Transverse colon (tissue), 4 donors: ENCODE results near the gene TSHZ3. TPM values are rescaled to one million over a fixed set of nuclear protein-coding genes. Genes with fewer than 3 reads are reported as not detected.
A peak's percentile ranks its signal among the peaks of the same experiment; 100 is the strongest.

Experiments used
- DNase-seq: peaks from one replicate; pipeline ENCODE4 v3.0.0-alpha.2; 2019
- H3K27ac ChIP-seq, 4 donors: fragments of 200-600 bp; sonication (generic); 2 replicates each; pipeline ENCODE4 v1.5.1; 2016 to 2018; ENCODE audit warnings: inconsistent platforms in 4 of 4
- H3K27me3 ChIP-seq: fragments of 200-600 bp; sonication (generic); 2 replicates; pipeline ENCODE4 v1.5.1; 2017; ENCODE audit warnings: inconsistent platforms
- H3K36me3 ChIP-seq, 4 donors: fragments of 200-600 bp; sonication (generic); 2 replicates each; pipeline ENCODE4 v1.5.1; 2017 to 2019; ENCODE audit warnings: inconsistent platforms in 4 of 4
- H3K4me1 ChIP-seq, 4 donors: fragments of 200-600 bp; sonication (generic); 2 replicates each; pipeline ENCODE4 v1.5.1; 2017 to 2020; ENCODE audit warnings: inconsistent platforms in 4 of 4
- H3K4me3 ChIP-seq, 4 donors: fragments of 200-600 bp; sonication (generic); 1 replicate in 1 of 4; 2 replicates in 3 of 4; pipeline versions ENCODE4 v1.5.1 to v1.6.1; 2017 to 2019; ENCODE audit warnings: inconsistent platforms in 4 of 4
- H3K9me3 ChIP-seq, 2 donors: fragments of 200-600 bp; sonication (generic); 2 replicates each; pipeline ENCODE4 v1.5.1; 2017 to 2019; ENCODE audit warnings: inconsistent platforms in 2 of 2
- CTCF ChIP-seq, 5 experiments: fragments of 200-600 bp in 3 of 5; fragments of 450-650 bp in 2 of 5; sonication (generic) in 3 of 5; IDR thresholded peaks; 1 replicate in 2 of 5; 2 replicates in 3 of 5; pipeline ENCODE4 v1.5.1; 2016 to 2017; ENCODE audit warnings: antibody characterized with exemption in 5 of 5, inconsistent platforms in 3 of 5, mild to moderate bottlenecking in 2 of 5, moderate library complexity in 1 of 5
- EP300 ChIP-seq: sonication (generic); formaldehyde crosslinking; IDR thresholded peaks from one replicate; pipeline ENCODE4 v1.6.1; 2017; ENCODE audit warnings: antibody characterized with exemption, low read depth
- POLR2A ChIP-seq: fragments of 450-650 bp; IDR thresholded peaks from one replicate; pipeline ENCODE4 v1.6.1; 2016; ENCODE audit warnings: antibody characterized with exemption, mild to moderate bottlenecking, moderate library complexity
- POLR2AphosphoS5 ChIP-seq, 3 donors: sonication (generic); formaldehyde crosslinking; IDR thresholded peaks; one replicate each; pipeline ENCODE4 v1.6.1; 2016; ENCODE audit warnings: antibody characterized with exemption in 3 of 3
- WGBS, 2 donors: methylation state at CpG; one replicate each; pipeline ENCODE4 v1.1.5; 2018; ENCODE audit warnings: low coverage in 1 of 2; 5-methylcytosine and 5-hydroxymethylcytosine counted together
- in situ Hi-C, 4 donors: fragments of 200-750 bp; cut with MboI; loops; one replicate each; pipeline versions ENCODE4 v1.15.0 to v1.15.1; 2017; ENCODE audit warnings: low sequenced_read_pairs in 3 of 4, low pct_ligation_motif_present in 1 of 4, low pct_unique_long_range_greater_than_20kb in 1 of 4
- intact Hi-C: fragments of 100-400 bp; cut with DNase I; formaldehyde crosslinking; loops from one replicate; pipeline ENCODE4 v1.15.1; 2023; ENCODE audit warnings: low total_unique reads
- total RNA-seq, 4 donors: library from RNA; depleted of rRNA; stranded (reverse); fragments of >200 nt; gene quantifications; one replicate each; pipeline ENCODE4 v1.1.0, GENCODE V29; 2016

TSHZ3 gene
- total RNA-seq, 4 donors from 2014 or later: 3.0 to 6.4 (median 4.6) TPM

DNA sequence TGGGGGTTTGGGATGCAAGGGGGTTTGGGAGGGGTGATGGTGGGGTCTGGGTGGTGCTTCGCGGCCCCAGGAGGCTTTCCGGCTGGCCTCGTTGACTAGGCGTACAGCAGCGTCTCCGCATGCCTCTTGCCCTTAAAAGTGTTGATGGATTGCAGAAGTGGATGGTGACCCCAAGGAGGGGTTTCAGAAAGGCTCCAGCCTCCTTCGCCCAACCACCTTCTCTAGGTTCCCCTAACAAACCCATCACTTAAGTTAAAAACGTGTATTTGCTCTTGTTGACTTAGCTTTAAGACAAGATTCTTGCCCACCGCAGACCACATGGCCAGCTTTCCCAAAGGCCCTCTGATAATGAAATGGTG lies 8.1 kb upstream of the TSHZ3 start:
- no peak overlapping the region for H3K4me3 ChIP-seq
- no peaks in the 10 kb centered on the region for H3K36me3 ChIP-seq
- no peaks in the 10 kb centered on the region for H3K9me3 ChIP-seq
- intact Hi-C loops: no loop called here
- no peak for DNase-seq
- peaks cover 0 to 13% (median under 1%) of the 10 kb centered on the region in 4 donors for H3K4me1 ChIP-seq
- in situ Hi-C loops: loop anchor here in 2 of 4 donors (25.0 kb wide), 2 partner anchors 570 to 670 kb away; no protein-coding TSS in a partner anchor
- no peak overlapping the region for H3K27ac ChIP-seq
- H3K27me3 ChIP-seq: peaks cover 60% of the 10 kb centered on the region
- TF ChIP-seq EP300: no peak
- peak in 1 of 5 experiments; percentile 8 for TF ChIP-seq CTCF (IDR thresholded peaks at IDR 0.05)
- no peak for TF ChIP-seq POLR2AphosphoS5 (IDR thresholded peaks at IDR 0.05)
- TF ChIP-seq POLR2A: no peak
- WGBS, 2 donors: 66 to 100% methylated on average over 1 to 10 of the region's 10 CpGs

- TF ChIP-seq CTCF (IDR thresholded peaks at IDR 0.05): peak; percentile 22 to 43 (median 35)
- no peak for TF ChIP-seq POLR2A
- no peak for TF ChIP-seq POLR2AphosphoS5 (IDR thresholded peaks at IDR 0.05)
- Histone ChIP-seq H3K9me3 (no peaks in the 10 kb centered on the region), H3K4me1 (peaks cover 0 to 18% (median 4%) of the 10 kb centered on the region in 4 donors), H3K27ac (no peak overlapping the region), H3K27me3 (peaks cover 65% of the 10 kb centered on the region), H3K4me3 (no peak overlapping the region), H3K36me3 (no peaks in the 10 kb centered on the region)
- peak; percentile 24 for DNase-seq
- in situ Hi-C loops: loop anchor here in 2 of 4 donors (25.0 kb wide), 2 partner anchors 569 to 669 kb away; no protein-coding TSS in a partner anchor
- intact Hi-C loops: no loop called here
- 32 to 59% methylated on average over 7 to 33 of the region's 33 CpGs for WGBS, 2 donors
Measured at GRCh38 chr19:31356587-31357314, 7.5 kb upstream of the TSHZ3 start.

DNA sequence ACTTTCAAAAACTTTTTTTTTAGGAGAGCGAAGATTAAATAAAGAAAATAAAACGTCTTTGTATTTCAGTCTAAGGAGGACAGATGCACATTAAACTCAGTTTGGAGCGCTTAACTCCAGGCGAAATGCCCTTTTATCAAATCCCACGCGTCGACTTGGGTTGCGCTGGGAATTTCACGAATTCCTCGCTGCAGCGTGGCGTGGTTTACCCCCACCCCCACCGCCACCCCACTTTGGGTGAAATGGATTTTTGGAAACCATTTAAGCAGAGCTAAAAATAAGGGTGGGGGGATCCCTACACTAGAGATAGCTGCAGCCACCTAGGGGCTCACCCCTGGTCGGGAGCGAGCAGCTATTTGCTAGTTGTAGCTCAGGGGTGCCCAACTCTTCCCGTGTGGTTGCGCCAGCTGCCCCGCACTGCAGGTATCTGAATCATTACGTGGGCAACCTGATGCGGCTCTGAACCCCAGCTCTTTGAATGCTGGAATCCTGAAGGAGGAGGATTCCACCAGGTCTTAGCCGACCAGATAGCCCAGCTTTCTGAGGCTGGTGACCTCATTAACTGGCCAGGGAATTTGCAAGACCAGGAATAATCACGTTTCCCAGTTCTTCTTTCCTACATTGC lies 6.5 kb upstream of the TSHZ3 start:
- in situ Hi-C loops (loop anchor here in 2 of 4 donors (25.0 kb wide), 2 partner anchors 568 to 668 kb away; no protein-coding TSS in a partner anchor), intact Hi-C loops (no loop called here)
- Histone ChIP-seq H3K27me3 (peaks cover 74% of the 10 kb centered on the region), H3K9me3 (no peaks in the 10 kb centered on the region), H3K36me3 (no peaks in the 10 kb centered on the region), H3K4me3 (no peak overlapping the region), H3K4me1 (peaks cover 0 to 26% (median 11%) of the 10 kb centered on the region in 4 donors), H3K27ac (no peak overlapping the region)
- no peak for DNase-seq
- WGBS, 2 donors: 42 to 55% methylated on average over 6 to 22 of the region's 22 CpGs
- TF ChIP-seq POLR2A (no peak), EP300 (no peak), POLR2AphosphoS5 (IDR thresholded peaks at IDR 0.05) (no peak), CTCF (IDR thresholded peaks at IDR 0.05) (no peak)

GRCh38 chr19:31354799-31355664 lies 5.8 kb upstream of the TSHZ3 start:
- TF ChIP-seq POLR2AphosphoS5 (IDR thresholded peaks at IDR 0.05): no peak
- TF ChIP-seq POLR2A: no peak
- TF ChIP-seq CTCF (IDR thresholded peaks at IDR 0.05): no peak
- TF ChIP-seq EP300: no peak
- Histone ChIP-seq H3K27me3 (peaks cover 79% of the 10 kb centered on the region), H3K36me3 (no peaks in the 10 kb centered on the region), H3K4me1 (peaks cover 0 to 30% (median 14%) of the 10 kb centered on the region in 4 donors), H3K4me3 (no peak overlapping the region), H3K27ac (no peak overlapping the region), H3K9me3 (no peaks in the 10 kb centered on the region)
- in situ Hi-C loops (loop anchor here in 2 of 4 donors (25.0 kb wide), 2 partner anchors 568 to 668 kb away; no protein-coding TSS in a partner anchor), intact Hi-C loops (no loop called here)
- no peak for DNase-seq
- 38 to 65% methylated on average over 12 to 24 of the region's 25 CpGs for WGBS, 2 donors
